Epidermal melanocyte (primary cell): ENCODE data around the gene IGFBP5.

Experiments
- DNase-seq: peaks from one replicate; pipeline ENCODE4 v3.0.0; 2011; ENCODE audit warnings: low spot score; ENCODE audit not compliant: insufficient read length

Gene IGFBP5

GRCh38 chr2:216714376-216714775 is 19.0 kb upstream of the IGFBP5 start:
- DNase-seq: no peak

GRCh38 chr2:216713691-216714336 is 18.5 kb upstream of the IGFBP5 start:
- DNase-seq: peak; percentile 61

DNA sequence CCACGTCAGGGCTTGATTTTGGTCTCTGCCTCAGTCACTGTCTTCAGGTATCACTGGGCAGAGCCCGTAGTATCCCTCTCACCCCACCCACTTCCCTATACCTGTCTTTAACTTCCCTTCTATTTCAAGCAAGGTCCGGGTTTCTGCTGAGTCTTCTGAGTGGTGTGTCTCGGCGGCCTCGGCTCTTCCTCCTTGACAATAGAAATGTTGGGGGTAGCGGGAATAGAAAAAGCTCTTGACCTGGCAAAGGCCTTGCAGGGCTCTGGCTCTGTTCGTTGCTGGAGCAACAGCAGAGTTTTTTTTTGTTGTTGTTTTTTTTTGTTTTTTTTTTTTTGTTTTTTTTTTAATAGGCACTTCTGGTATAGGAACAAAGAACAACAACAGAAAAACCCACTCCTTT is 16.0 kb upstream of the IGFBP5 start:
- DNase-seq: no peak

DNA sequence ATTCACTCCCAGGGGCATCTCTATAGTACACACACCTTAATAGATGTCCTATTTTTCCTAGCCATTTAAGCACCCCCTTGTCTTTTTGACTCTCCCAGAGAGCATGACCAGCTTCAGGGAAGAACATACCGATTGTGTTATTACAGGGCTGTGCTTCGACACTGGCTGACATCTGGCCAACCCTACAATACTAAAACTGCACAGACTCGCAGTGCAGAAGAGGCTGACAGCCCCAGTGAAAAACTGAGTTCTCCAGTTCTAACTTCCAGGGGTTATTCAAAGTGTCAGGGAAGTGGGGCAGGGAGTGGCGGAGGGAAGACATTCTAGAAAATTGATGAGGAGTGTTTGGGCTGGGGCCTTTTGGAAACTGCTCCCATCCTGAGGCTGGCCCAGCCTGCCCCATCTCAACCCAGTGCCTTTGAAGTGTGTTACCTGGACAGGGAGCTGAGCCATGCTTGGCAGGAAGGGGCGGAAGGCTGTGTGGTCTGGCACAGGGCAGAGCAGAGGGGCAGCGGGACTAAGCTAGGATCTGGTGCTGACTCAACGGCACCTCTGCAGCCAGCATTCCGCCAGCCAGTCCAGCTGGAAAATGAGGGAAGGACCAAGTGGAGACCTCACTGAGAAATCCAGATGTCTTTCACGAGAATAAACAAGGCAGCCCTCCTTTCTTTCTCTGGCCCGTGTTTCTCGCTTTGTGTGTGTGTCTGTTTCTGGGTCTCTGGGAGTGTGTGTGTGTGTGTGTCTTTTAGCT is 15.4 kb upstream of the IGFBP5 start:
- DNase-seq: no peak

DNA sequence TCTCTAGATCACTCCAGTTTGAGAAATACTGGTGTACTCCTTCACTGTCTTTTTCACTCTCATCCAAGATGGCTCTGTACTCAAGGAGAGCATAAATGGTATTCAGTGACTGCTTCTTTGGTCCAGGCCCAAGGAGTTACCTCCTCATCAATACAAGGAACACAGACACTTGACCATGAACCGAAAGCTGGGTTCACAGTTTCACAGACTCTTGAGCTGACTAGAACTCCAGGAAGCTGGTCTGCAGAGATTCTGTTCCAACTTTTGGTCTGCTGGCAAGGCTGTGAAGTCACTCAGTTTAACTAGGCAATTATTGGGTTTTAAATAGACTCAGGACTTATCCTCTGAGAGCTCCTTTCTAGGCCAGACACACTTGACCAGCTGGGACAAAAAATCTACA is 7.4 kb upstream of the IGFBP5 start:
- no peak for DNase-seq

DNA sequence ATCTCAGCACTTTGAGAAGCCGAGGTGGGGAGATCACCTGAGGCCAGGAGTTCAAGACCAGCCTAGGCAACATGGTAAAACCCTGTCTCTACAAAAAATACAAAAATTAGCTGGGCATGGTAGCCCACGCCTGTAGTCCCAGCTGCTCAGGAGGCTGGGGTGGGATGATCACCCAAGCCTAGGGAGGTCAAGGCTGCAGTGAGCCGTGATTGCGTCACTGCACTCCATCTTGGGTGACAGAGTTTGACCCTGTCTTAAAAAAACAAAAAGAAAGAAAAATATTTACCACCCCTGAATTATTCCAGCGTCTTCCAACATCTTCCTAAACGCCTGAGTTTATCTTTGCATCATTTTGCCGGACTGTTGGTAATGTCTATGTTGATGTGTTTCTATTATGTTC is 6.2 kb upstream of the IGFBP5 start:
- no peak for DNase-seq

- DNase-seq: no peak
These were observed 5.4 kb upstream of the IGFBP5 start for GRCh38 chr2:216700781-216701180.

DNA sequence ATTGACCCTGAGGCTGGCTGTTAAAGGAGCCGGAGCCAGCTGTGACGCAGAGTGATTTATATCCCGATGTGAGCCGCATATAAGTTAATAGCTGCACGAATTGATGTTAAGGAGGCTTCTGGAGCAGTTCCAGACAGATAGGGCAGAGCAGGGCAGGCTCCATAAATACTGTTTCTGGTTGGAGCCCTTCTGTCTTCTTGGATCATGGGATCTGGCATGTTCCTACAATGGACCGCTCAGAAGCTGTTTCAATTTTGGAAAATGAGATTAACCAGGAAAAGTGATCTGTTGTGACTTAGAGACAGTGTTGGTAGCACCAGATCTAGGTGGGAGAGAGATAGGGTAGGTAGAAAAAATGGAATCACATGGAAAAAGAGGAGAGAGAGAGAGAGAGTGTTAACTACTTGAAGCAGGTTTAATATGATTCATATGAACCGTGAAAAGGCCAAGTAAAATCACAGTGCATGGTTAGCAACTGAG is 4.8 kb upstream of the IGFBP5 start:
- no peak for DNase-seq

DNA sequence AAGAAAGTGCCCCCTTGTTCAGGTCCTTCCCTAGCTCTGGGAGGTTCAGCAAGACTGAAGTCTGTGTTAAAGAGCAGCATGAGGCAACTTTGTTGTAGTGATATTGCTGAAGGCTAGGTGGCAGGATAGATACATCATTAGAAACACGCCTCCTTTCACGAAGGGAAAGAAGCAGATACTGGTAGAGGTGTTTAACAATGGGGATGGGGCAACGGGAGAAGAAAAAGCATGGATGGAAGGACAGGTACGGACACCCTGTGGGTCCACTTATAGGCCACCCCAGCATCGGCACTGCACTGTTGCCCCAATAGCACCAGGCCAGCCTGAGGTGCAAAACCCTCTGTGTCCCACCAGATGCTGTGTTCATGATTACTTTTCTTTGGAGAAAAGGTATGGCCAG is 3.5 kb upstream of the IGFBP5 start:
- peak; percentile 59 for DNase-seq

DNA sequence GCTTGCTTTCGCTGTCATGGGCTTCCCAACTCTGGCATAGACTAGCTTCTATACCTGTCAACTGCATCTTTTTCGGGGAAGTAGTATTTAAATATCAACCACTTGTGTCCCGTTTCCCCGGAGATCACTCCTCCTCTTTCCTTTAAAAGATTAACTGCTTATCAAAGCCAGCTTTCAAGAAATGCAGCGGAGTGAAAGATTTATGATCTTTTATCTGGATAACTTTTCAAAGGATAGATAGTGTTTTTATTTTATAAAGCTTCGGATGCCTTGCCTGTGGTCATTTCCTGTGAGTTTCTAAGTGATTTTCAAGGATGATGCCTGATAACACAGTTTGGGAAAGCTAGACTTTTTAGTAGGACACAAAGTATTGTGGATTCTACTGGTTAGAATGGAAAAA is 2.9 kb upstream of the IGFBP5 start:
- no peak for DNase-seq

GRCh38 chr2:216696751-216697560 is 1.6 kb upstream of the IGFBP5 start:
- DNase-seq: peak; percentile 21

- DNase-seq: peak; percentile 2
These were observed 972 bp upstream of the IGFBP5 start for GRCh38 chr2:216696321-216696720.

- DNase-seq: no peak
These were observed 527 bp downstream of the IGFBP5 start for GRCh38 chr2:216694826-216695217.

DNA sequence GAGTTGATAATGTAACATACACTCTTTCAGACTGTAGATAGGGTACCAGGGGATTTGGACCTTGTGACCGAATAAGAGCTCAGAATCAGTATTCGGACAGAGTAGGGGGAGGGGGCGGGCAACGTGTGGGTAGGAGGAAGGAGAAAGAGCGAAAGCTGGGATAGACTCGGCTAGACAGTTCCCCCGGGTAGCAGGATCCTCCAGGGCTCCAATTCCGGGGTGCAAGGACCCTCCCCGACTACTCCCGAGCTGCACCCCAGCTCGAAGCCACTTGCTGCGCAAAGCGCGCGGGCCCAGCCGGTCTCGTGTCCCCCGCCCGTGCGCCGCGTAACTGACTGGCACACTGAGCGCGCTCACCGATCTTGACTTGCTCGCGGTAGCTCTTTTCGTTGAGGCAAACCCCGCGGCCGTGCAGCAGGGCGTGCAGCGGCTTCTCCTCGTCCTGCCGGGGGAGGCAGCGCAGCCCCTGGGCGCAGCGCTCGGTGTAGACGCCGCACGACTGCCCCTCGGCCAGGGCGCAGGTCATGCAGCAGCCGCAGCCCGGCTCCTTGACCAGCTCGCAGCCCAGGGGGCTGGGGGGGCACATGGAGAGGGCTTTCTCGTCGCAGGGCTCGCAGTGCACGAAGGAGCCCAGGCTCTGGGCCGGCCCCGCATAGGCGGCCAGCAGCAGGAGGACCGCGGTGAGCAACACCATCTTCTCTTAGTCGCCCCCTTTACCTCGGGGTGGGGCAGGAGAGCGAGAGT is 1.1 kb downstream of the IGFBP5 start:
- DNase-seq: peak; percentile 13

DNA sequence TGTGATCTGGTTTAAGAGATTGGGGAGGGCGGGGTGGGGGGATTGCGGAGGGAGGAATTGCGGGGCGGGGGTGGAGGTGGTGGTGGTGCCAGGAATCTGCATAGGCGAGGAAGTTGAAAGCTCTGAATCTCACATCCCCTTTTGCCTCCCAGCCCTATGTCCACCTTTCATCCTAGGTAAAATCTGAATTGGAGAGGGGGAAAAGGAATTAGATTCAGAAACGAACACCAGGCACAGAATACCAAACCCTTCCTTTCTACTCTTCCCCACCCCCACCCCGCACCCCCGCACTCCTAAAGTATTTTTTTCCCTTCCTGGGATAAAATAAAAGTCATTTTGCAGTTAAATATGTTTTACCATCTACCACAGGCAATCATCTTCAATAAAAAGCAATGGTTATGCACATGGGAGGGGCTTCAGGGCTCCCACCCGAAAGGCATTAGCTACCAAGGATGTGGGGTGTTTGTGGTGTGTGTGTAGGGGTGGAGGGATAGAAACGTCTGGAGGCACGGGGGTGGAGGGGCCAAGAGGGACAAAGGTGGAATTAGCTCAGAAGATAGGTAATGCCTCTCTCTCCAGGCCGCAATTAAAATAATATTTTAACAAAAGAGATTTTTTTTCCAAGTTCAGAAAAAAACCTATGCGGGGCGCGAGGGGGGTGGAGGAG is 1.8 kb downstream of the IGFBP5 start:
- peak; percentile 2 for DNase-seq

DNA sequence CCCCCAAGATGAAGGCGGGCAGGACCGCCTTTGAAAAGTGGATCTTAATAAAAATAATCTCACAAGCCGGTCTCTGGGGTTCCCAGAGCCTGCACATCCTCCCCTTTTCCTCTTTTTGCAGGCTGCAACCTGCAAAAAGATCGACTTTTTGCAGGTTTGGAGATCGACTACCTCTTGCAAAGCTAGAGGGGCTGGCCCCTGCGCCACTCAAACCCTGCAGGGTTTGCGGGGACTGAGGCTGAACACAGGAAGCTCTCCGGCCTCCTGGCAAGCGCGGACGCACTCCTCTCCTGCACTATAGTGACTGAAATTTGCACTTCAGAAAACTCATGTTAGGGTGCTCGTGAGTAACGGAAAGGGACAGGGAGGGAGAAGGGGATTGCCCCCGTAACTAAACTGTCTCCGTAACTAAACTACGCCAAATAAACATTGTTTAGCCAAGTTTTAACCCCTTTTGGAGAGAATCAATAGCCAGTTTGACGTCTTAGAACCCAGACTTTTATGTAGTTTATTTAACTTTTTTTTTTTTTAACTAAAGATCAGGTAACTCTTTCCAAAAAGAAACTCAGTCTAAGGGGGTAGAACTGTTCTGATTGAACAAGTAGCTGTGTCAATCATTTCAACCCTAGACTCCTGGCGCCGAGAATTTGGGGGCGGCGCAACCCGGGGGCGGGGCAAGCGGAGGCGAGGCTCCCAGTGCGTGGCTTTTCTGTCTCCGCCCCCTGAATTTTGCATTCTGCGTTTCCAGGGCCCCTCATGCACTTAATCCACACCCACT is 2.5 kb downstream of the IGFBP5 start:
- peak; percentile 67 for DNase-seq

GRCh38 chr2:216690853-216691741 is 4.3 kb downstream of the IGFBP5 start:
- peak; percentile 50 for DNase-seq

DNA sequence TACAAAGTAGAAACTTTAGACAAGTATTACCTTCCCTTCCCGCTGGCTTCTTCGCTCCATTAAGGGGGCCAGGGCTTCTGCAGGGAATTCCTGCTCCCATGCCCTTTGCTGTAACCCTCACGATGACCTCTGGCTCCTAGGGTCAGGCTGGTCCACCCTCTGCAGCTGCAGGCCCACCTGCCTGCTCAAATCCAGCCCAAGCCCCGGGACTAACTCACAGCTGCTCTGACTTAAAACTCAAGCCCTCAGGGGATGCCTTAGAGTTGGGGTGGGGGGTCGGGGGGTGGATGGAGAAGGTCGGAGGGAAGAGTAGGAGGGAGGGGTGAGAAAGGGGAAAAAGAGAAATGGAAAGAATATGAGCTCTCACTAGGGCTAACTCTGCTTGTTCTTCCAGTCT is 4.9 kb downstream of the IGFBP5 start:
- peak; percentile 5 for DNase-seq

DNA sequence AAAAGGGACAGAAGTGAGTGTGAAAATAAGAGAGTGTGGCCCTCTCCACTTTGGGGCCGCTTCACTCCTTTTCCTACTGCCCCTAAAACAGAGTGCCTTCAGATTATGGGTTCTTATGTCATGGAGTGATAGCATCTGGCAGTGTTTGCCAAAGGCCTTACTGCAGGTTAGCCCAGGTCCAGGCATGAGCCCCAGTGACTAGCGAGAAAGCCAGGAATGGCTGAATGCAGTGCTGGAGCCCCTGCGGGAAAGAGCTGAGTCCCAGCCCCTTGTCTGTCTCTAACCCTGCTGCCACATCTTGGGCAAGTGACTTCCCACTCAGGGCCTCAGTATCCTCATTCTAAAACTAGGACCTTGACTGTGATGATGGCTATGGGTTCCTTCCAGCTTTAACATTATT is 6.0 kb downstream of the IGFBP5 start:
- no peak for DNase-seq
